Measurements from ENCODE around the gene TTLL13.

- TF ChIP-seq CTCF (conservative IDR thresholded peaks at IDR 0.05; ENCODE audit: low read depth, low read length) (no peak), BHLHE40 (IDR thresholded peaks at IDR 0.05; ENCODE audit: low read depth, low read length) (no peak)
Measured at GRCh38 chr15:90309020-90309419, 59.7 kb downstream of the TTLL13 start.

All from IMR-90 (cell line).